GM23248 (cell line): ENCODE data around the gene RAB14.

Experiments
- EZH2 ChIP-seq: fragments of 200-600 bp; sonication (generic); IDR thresholded peaks from 2 replicates; pipeline ENCODE4 v1.6.1; 2018; ENCODE audit warnings: antibody characterized with exemption, mild to moderate bottlenecking; ENCODE audit not compliant: insufficient read depth, poor library complexity, severe bottlenecking
- EZH2phosphoT487 ChIP-seq: fragments of 200-600 bp; sonication (generic); IDR thresholded peaks from 2 replicates; pipeline ENCODE4 v1.6.1; 2018; ENCODE audit warnings: antibody characterized with exemption, moderate library complexity, mild to moderate bottlenecking, low read depth; ENCODE audit not compliant: insufficient read depth

GRCh38 chr9:121156263-121156731, 45.4 kb downstream of the RAB14 start:
- TF ChIP-seq EZH2 (no peak), EZH2phosphoT487 (no peak)
